HUES48 (cell line): ENCODE data around the gene SAMMSON.

Experiments
- H3K27ac ChIP-seq: one replicate; pipeline ENCODE4 v1.7.0; 2013; ENCODE audit warnings: low read depth, low read length, inconsistent platforms
- H3K27me3 ChIP-seq: 2 replicates; pipeline ENCODE4 v1.6.1; 2013; ENCODE audit warnings: mild to moderate bottlenecking, low read length; ENCODE audit not compliant: control insufficient read depth, insufficient read depth
- H3K36me3 ChIP-seq: 2 replicates; pipeline ENCODE4 v1.6.1; 2013; ENCODE audit warnings: low read length; ENCODE audit not compliant: control insufficient read depth, insufficient read depth
- H3K4me1 ChIP-seq: 2 replicates; pipeline ENCODE4 v1.6.1; 2013; ENCODE audit warnings: mild to moderate bottlenecking, low read length; ENCODE audit not compliant: control insufficient read depth, insufficient read depth
- H3K4me3 ChIP-seq: 2 replicates; pipeline ENCODE4 v1.5.1; 2013; ENCODE audit warnings: mild to moderate bottlenecking, low read depth, low read length
- H3K9ac ChIP-seq: 2 replicates; pipeline ENCODE4 v1.6.1; 2013; ENCODE audit warnings: mild to moderate bottlenecking, low read depth, low read length, moderate library complexity
- H3K9me3 ChIP-seq: 2 replicates; pipeline ENCODE4 v1.6.1; 2013; ENCODE audit warnings: low read length; ENCODE audit not compliant: control insufficient read depth, insufficient read depth

Gene SAMMSON

DNA sequence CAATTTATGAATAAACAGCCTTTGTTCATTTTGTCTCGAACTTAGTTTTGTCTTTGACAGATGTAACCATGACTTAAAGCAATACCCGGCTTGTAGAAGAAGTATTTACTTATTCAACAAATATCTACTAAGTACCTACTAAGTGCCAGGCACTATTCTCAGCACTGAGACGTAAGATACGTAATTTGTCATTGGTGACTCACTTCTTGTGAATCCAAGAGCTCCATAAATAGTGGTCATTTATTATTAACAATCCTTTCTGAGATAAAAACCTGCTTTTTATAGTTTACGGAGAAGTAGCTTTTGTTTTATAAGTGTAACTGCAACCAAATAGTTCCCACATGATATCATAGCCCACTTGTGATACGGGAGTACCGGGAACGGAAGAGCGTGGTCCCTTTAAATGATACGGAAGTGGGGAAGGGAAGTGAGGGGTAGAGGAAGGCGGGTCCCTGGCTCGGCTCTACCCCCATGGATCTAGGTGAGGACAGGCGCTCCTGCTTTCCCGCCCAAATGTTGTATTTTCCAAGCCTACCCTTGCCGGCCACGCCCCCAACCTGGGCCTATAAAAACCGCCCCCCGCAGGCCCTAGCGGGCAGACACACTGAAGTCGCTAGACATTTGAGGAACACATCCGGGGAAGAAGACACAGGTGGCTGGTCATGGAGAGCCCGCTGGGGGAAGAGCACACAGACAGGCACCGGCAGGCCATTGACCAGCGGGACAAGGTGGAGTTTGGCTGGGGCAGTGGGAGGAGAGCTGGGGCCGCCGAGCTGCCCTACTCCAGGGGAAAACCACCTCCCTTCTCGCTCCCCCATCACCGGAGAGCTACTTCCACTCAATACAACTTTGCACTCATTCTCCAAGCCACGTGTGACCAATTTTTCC lies at the start of gene SAMMSON:
Gene SAMMSON (plus strand): TSS at position 594 of the 888 bp plus-strand sequence.
- no peak within 1 kb of the TSS for H3K4me3 ChIP-seq
- H3K9me3 ChIP-seq = no peaks in the 10 kb centered on the region
- H3K27me3 ChIP-seq = no peaks in the 10 kb centered on the region
- H3K36me3 ChIP-seq = no peaks in the 10 kb centered on the region
- H3K9ac ChIP-seq = no peak within 1 kb of the TSS
- no peak within 1 kb of the TSS for H3K27ac ChIP-seq
- H3K4me1 ChIP-seq = peaks cover 13% of the 10 kb centered on the region

DNA sequence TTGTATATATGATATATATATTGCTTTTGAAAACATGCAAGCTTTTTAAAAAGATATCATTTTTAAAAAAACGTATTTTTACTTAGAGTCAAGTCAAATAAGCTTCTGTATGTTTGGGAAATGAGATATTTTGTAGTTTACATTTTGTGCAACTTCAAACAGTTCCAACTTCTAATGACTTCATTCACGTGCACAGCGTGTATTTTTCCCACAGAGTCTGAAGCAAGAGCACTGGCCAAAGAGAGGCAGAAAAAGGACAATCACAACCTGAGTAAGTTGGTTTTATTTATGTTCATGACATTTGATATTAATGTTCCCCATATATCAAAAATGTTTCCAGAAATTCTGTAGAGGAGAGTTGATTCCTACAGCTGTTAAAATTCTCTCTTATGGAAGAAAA lies 47.9 kb upstream of the SAMMSON start:
- Histone ChIP-seq H3K4me3 (no peak overlapping the region), H3K4me1 (no peaks in the 10 kb centered on the region), H3K36me3 (no peaks in the 10 kb centered on the region), H3K27ac (no peak overlapping the region), H3K9me3 (no peaks in the 10 kb centered on the region), H3K27me3 (no peaks in the 10 kb centered on the region), H3K9ac (no peak overlapping the region)

- Histone ChIP-seq H3K27ac (no peak overlapping the region), H3K36me3 (no peaks in the 10 kb centered on the region), H3K27me3 (no peaks in the 10 kb centered on the region), H3K9ac (no peak overlapping the region), H3K4me1 (no peaks in the 10 kb centered on the region), H3K4me3 (no peak overlapping the region), H3K9me3 (no peaks in the 10 kb centered on the region)
Measured at GRCh38 chr3:69959581-69959980, 40.0 kb upstream of the SAMMSON start.

GRCh38 chr3:69961706-69962439 lies 37.7 kb upstream of the SAMMSON start:
- no peaks in the 10 kb centered on the region for H3K9me3 ChIP-seq
- H3K4me1 ChIP-seq = no peaks in the 10 kb centered on the region
- no peaks in the 10 kb centered on the region for H3K36me3 ChIP-seq
- no peak overlapping the region for H3K27ac ChIP-seq
- no peak overlapping the region for H3K4me3 ChIP-seq
- H3K27me3 ChIP-seq = no peaks in the 10 kb centered on the region
- H3K9ac ChIP-seq = no peak overlapping the region

- Histone ChIP-seq H3K9ac (no peak overlapping the region), H3K27ac (no peak overlapping the region), H3K27me3 (no peaks in the 10 kb centered on the region), H3K4me3 (no peak overlapping the region), H3K4me1 (no peaks in the 10 kb centered on the region), H3K36me3 (no peaks in the 10 kb centered on the region), H3K9me3 (no peaks in the 10 kb centered on the region)
Measured at GRCh38 chr3:69963643-69964042, 35.9 kb upstream of the SAMMSON start.

DNA sequence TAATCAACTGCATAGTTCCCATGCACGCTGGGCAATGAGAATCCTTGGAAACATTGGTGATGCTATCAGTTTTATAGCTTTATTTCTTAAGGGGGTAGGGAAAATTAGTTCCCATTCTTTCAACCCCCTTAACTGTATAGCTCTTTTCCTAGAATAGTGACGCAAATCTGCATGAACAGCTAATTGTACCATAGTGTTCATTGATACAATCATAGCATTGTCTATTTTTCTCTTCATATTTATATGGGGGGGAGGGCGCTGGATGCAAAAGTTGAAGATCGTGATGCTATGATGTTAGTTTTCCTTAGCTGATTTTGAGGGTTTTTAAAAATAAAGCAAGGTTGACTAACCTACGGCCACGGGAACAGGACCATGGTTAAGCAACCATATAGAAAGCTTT lies 32.4 kb upstream of the SAMMSON start:
- H3K4me3 ChIP-seq = no peak overlapping the region
- no peak overlapping the region for H3K27ac ChIP-seq
- H3K9ac ChIP-seq = no peak overlapping the region
- no peaks in the 10 kb centered on the region for H3K4me1 ChIP-seq
- H3K36me3 ChIP-seq = no peaks in the 10 kb centered on the region
- no peaks in the 10 kb centered on the region for H3K9me3 ChIP-seq
- H3K27me3 ChIP-seq = no peaks in the 10 kb centered on the region

GRCh38 chr3:69970827-69971226 lies 28.7 kb upstream of the SAMMSON start:
- Histone ChIP-seq H3K4me1 (no peaks in the 10 kb centered on the region), H3K27ac (no peak overlapping the region), H3K27me3 (no peaks in the 10 kb centered on the region), H3K9ac (no peak overlapping the region), H3K9me3 (no peaks in the 10 kb centered on the region), H3K36me3 (no peaks in the 10 kb centered on the region), H3K4me3 (no peak overlapping the region)

GRCh38 chr3:69972672-69973071 lies 26.9 kb upstream of the SAMMSON start:
- Histone ChIP-seq H3K9ac (no peak overlapping the region), H3K4me1 (no peaks in the 10 kb centered on the region), H3K36me3 (no peaks in the 10 kb centered on the region), H3K27ac (no peak overlapping the region), H3K27me3 (no peaks in the 10 kb centered on the region), H3K4me3 (no peak overlapping the region), H3K9me3 (no peaks in the 10 kb centered on the region)

DNA sequence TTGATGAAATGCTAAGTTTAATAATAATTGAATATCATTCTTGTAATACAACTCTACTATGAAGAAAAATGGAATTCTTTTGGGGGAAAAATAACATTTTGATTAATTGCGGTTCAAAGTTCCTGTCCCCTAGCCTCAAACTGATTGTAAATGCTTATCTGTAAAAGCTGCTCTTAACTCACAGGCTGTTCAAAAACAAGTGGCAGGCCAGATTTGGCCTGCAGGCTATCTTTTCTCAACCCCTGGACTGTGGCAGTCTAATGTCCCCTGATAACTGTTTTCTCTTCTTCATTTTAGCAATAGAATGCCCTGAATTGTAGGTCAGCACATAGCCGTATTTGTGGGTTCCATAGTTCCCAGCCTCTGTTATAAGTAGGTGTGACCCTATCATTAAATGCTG lies 23.5 kb upstream of the SAMMSON start:
- Histone ChIP-seq H3K36me3 (no peaks in the 10 kb centered on the region), H3K27me3 (no peaks in the 10 kb centered on the region), H3K9ac (no peak overlapping the region), H3K4me3 (no peak overlapping the region), H3K27ac (no peak overlapping the region), H3K9me3 (0 out of 2 replicates have a peak, but pooled peaks cover 4% of the 10 kb centered on the region), H3K4me1 (no peaks in the 10 kb centered on the region)

- no peak overlapping the region for H3K9ac ChIP-seq
- H3K27ac ChIP-seq = no peak overlapping the region
- H3K27me3 ChIP-seq = peaks cover 32% of the 10 kb centered on the region
- 0 out of 2 replicates have a peak, but pooled peaks cover 4% of the 10 kb centered on the region for H3K9me3 ChIP-seq
- H3K36me3 ChIP-seq = no peaks in the 10 kb centered on the region
- H3K4me1 ChIP-seq = peaks cover 12% of the 10 kb centered on the region
- no peak overlapping the region for H3K4me3 ChIP-seq
Measured at GRCh38 chr3:69983546-69984265, 15.8 kb upstream of the SAMMSON start.
